Endothelial cell of umbilical vein (primary cell): ENCODE measurements around the gene DNAI1. TPM values are rescaled to one million over a fixed set of nuclear protein-coding genes. Genes with fewer than 3 reads are reported as not detected.

Experiments used
- BruUV-seq: library from RNA; stranded (reverse); fragments of 400-500 nt; replicated peaks from 2 replicates; lab custom pipeline; 2021; lab: Mats Ljungman, UMichigan
- CTCF ChIA-PET: fragments of 300-600, 350-600 bp; sonication (Branson Sonifier 250); formaldehyde crosslinking; loops from one replicate; lab custom pipeline; 2021; ENCODE audit warnings: antibody characterized with exemption, inconsistent platforms; lab: Charles Lee
- POLR2A ChIA-PET: fragments of 300-600, 350-600 bp; sonication (Branson Sonifier 250); formaldehyde crosslinking; loops from one replicate; lab custom pipeline; 2021; ENCODE audit warnings: antibody characterized with exemption, inconsistent platforms; lab: Charles Lee
- DNase-seq: peaks from one replicate; pipeline ENCODE4 v3.0.0-alpha.2; 2011; ENCODE audit warnings: low read depth, low spot score
- FAIRE-seq: peaks from 2 replicates; lab custom pipeline; 2011; peaks lifted over from hg19 to GRCh38; lab: Jason Lieb, UNC
- H2AFZ ChIP-seq: 2 replicates; pipeline ENCODE4 v1.6.0; 2012; ENCODE audit warnings: low read depth, low read length, control low read depth, inconsistent platforms
- H3K27ac ChIP-seq: 2 replicates; pipeline ENCODE4 v1.5.1; 2011; ENCODE audit warnings: low read depth, mild to moderate bottlenecking, control low read depth, low read length, moderate library complexity; ENCODE audit not compliant: insufficient read depth
- H3K27me3 ChIP-seq, 2 experiments: 2 replicates each; pipeline versions ENCODE4 v1.6.0 to v1.6.1; 2011; ENCODE audit warnings: low read length in 2 of 2, mixed read lengths in 1 of 2; ENCODE audit not compliant: control insufficient read depth in 2 of 2, insufficient read depth in 2 of 2
- H3K36me3 ChIP-seq, 2 experiments: 2 replicates in 1 of 2; 3 replicates in 1 of 2; pipeline ENCODE4 v1.5.1; 2011; ENCODE audit warnings: low read length in 2 of 2, mild to moderate bottlenecking in 1 of 2, moderate library complexity in 1 of 2; ENCODE audit not compliant: control insufficient read depth in 2 of 2, insufficient read depth in 2 of 2; ENCODE audit errors: extremely low read depth in 1 of 2
- H3K4me1 ChIP-seq: 3 replicates; pipeline ENCODE4 v1.5.1; 2011; ENCODE audit warnings: mild to moderate bottlenecking, low read length; ENCODE audit not compliant: control insufficient read depth, insufficient read depth; ENCODE audit errors: extremely low read depth
- H3K4me2 ChIP-seq: 2 replicates; pipeline ENCODE4 v1.6.1; 2011; ENCODE audit warnings: low read length, control low read depth, mixed read lengths; ENCODE audit not compliant: insufficient read depth
- H3K4me3 ChIP-seq, 3 experiments: fragments of 200-600 bp in 1 of 3; sonication (generic), shearing (Covaris generic) in 1 of 3; replicated peaks in 1 of 3; 2 replicates each; pipeline ENCODE4 v1.5.1; 2011 to 2016; ENCODE audit warnings: control low read depth in 3 of 3, low read length in 3 of 3, mild to moderate bottlenecking in 2 of 3, inconsistent platforms in 1 of 3, low read depth in 1 of 3, moderate library complexity in 1 of 3; ENCODE audit not compliant: insufficient read depth in 1 of 3
- H3K79me2 ChIP-seq: 2 replicates; pipeline ENCODE4 v1.6.0; 2012; ENCODE audit warnings: low read length, inconsistent platforms; ENCODE audit not compliant: control insufficient read depth, insufficient read depth
- H3K9ac ChIP-seq: replicated peaks from 2 replicates; pipeline ENCODE3; 2011; ENCODE audit warnings: low read length, control low read depth; ENCODE audit not compliant: insufficient read depth; ENCODE audit errors: extremely low read depth
- H3K9me1 ChIP-seq: replicated peaks from 3 replicates; pipeline ENCODE4 v1.6.0; 2011; ENCODE audit warnings: mild to moderate bottlenecking, low read length; ENCODE audit not compliant: control insufficient read depth, insufficient read depth; ENCODE audit errors: extremely low read depth
- H3K9me3 ChIP-seq: replicated peaks from 2 replicates; pipeline ENCODE4 v1.5.1; 2012; ENCODE audit warnings: low read length, inconsistent platforms; ENCODE audit not compliant: control insufficient read depth, insufficient read depth
- H4K20me1 ChIP-seq: replicated peaks from 2 replicates; pipeline ENCODE3; 2011; ENCODE audit warnings: mild to moderate bottlenecking, low read length; ENCODE audit not compliant: control insufficient read depth, insufficient read depth; ENCODE audit errors: extremely low read depth
- CTCF ChIP-seq, 2 donors: IDR thresholded peaks; 1 replicate in 1 of 2; 2 replicates in 1 of 2; pipeline ENCODE4 v1.5.1; 2011; ENCODE audit warnings: low read length in 2 of 2, mild to moderate bottlenecking in 2 of 2, moderate library complexity in 2 of 2, control low read depth in 1 of 2, inconsistent platforms in 1 of 2, low read depth in 1 of 2; ENCODE audit not compliant: insufficient read depth in 1 of 2; ENCODE audit errors: extremely low read depth in 1 of 2
- GATA2 ChIP-seq: IDR thresholded peaks from 2 replicates; pipeline ENCODE4 v1.7.0; 2011; ENCODE audit warnings: low read depth, mild to moderate bottlenecking, moderate library complexity, mixed read lengths, low read length; ENCODE audit not compliant: insufficient read length, insufficient read depth
- MAX ChIP-seq: IDR thresholded peaks from 2 replicates; pipeline ENCODE4 v1.6.1; 2011; ENCODE audit not compliant: insufficient read depth, insufficient read length
- POLR2A ChIP-seq: IDR thresholded peaks from 2 replicates; pipeline ENCODE4 v1.6.1; 2012; ENCODE audit warnings: low read depth, mild to moderate bottlenecking, control low read depth, low read length
- POLR2AphosphoS5 ChIP-seq: IDR thresholded peaks from 2 replicates; pipeline ENCODE4 v1.6.1; 2012; ENCODE audit warnings: low read depth, mild to moderate bottlenecking, control low read depth, low read length, moderate library complexity; ENCODE audit not compliant: insufficient read depth
- dilution Hi-C: fragments of 300-500 bp; cut with MboI; formaldehyde crosslinking; loops from one replicate; pipeline ENCODE4 v1.15.0; 2019; ENCODE audit warnings: low sequenced_read_pairs; ENCODE audit not compliant: extremely low pct_ligation_motif_present
- intact Hi-C: fragments of 100-400 bp; cut with micrococcal nuclease; formaldehyde crosslinking; loops from one replicate; pipeline ENCODE4 v1.10.0; 2022
- polyA plus RNA-seq, 4 experiments: library from polyadenylated mRNA; depleted of rRNA in 3 of 4; stranded (reverse) in 3 of 4; unstranded in 1 of 4; fragments of >200 nt; gene quantifications; 2 replicates each; pipeline versions ENCODE4 v1.2.1 to v1.2.3, GENCODE V29; 2011 to 2012; ENCODE audit warnings: missing spikeins in 1 of 4
- total RNA-seq: library from RNA; stranded (reverse); gene quantifications from 2 replicates; pipeline ENCODE4 v1.2.3, GENCODE V29; 2021

DNAI1 gene
- total and polyA plus RNA-seq, 2 donors (not counting 3 experiments of a cell fraction or from before 2014, with no cell fraction given): not detected

- Histone ChIP-seq H3K4me1 (no peaks in the 10 kb centered on the region), H3K9me3 (no peaks in the 10 kb centered on the region), H4K20me1 (no peaks in the 10 kb centered on the region), H3K27ac (no peak overlapping the region), H3K9me1 (no peaks in the 10 kb centered on the region), H3K4me2 (no peak overlapping the region), H3K4me3 (no peak overlapping the region), H3K79me2 (no peaks in the 10 kb centered on the region), H3K9ac (no peak overlapping the region), H3K27me3 (peaks cover 5 to 7% of the 10 kb centered on the region in 2 experiments), H2AFZ (no peak overlapping the region), H3K36me3 (no peaks in the 10 kb centered on the region)
- ChIA-PET CTCF (interaction anchor here (0.7 to 11.1 kb wide), 50 partner anchors 8 to 214 kb away, joined by 3 to 326 read pairs (median 6); partner anchors contain the start of gene ENHO), POLR2A (no interaction called here)
- no peak for TF ChIP-seq POLR2A
- TF ChIP-seq CTCF (IDR thresholded peaks at IDR 0.05; ENCODE audit: extremely low read depth in 1 of 2, insufficient read depth in 1 of 2, low read depth in 1 of 2, low read length in 2 of 2): peak; percentile 73 to 85
- no peak for TF ChIP-seq GATA2
- TF ChIP-seq MAX: peak; percentile 32
- TF ChIP-seq POLR2AphosphoS5: no peak
- dilution Hi-C loops: no loop called here
- peak; percentile 66 for DNase-seq
- FAIRE-seq: peak; percentile 82
- no TSS peak for BruUV-seq
- intact Hi-C loops: loop anchor here (1.0 to 2.0 kb wide), 5 partner anchors 46 to 214 kb away; no protein-coding TSS in a partner anchor
Measured at GRCh38 chr9:34546834-34547827, 88.5 kb downstream of the DNAI1 start.
